Spleen (tissue), 7 donors: ENCODE measurements around the gene CXCL13.

ENCODE experiments used
- POLR2A ChIP-seq, 3 donors: fragments of 450-650 bp; IDR thresholded peaks; one replicate each; pipeline ENCODE4 v1.5.1; 2017; ENCODE audit warnings: antibody characterized with exemption in 3 of 3, mild to moderate bottlenecking in 1 of 3
- TF ChIP-seq, protein P1 (sequence below), 11 experiments: fragments of 200-600 bp in 7 of 11; fragments of 450-650 bp in 4 of 11; sonication (generic) in 4 of 11; IDR thresholded peaks in 8 of 11; conservative IDR thresholded peaks in 3 of 11; 1 replicate in 7 of 11; 2 replicates in 4 of 11; pipeline versions ENCODE4 v1.4.0 to v1.8.0; 2016 to 2021; ENCODE audit warnings: antibody characterized with exemption in 11 of 11, inconsistent platforms in 4 of 11, mild to moderate bottlenecking in 1 of 11
- donor health status: DM: no; HTN: no; CAD: no; lungs with moderate emphysema.
- donor health status: DM: no; HTN: no; CAD: no.
- donor health status: DM: no; HTN: no; CAD: no.

- no peak for TF ChIP-seq POLR2A (IDR thresholded peaks at IDR 0.05)
- TF ChIP-seq, protein P1, sequence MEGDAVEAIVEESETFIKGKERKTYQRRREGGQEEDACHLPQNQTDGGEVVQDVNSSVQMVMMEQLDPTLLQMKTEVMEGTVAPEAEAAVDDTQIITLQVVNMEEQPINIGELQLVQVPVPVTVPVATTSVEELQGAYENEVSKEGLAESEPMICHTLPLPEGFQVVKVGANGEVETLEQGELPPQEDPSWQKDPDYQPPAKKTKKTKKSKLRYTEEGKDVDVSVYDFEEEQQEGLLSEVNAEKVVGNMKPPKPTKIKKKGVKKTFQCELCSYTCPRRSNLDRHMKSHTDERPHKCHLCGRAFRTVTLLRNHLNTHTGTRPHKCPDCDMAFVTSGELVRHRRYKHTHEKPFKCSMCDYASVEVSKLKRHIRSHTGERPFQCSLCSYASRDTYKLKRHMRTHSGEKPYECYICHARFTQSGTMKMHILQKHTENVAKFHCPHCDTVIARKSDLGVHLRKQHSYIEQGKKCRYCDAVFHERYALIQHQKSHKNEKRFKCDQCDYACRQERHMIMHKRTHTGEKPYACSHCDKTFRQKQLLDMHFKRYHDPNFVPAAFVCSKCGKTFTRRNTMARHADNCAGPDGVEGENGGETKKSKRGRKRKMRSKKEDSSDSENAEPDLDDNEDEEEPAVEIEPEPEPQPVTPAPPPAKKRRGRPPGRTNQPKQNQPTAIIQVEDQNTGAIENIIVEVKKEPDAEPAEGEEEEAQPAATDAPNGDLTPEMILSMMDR (IDR thresholded peaks at IDR 0.05 in 8 of 11, conservative IDR thresholded peaks at IDR 0.05 in 3 of 11): no peak
Measured at GRCh38 chr4:77591532-77591931, 14.1 kb upstream of the CXCL13 start.
